ENCODE results near the gene AP3B1. TPM values are rescaled to one million over a fixed set of nuclear protein-coding genes. Genes with fewer than 3 reads are reported as not detected.

AP3B1 gene
- total and polyA plus RNA-seq, 2 experiments from 2014 or later = 32.1 to 46.3 TPM

DNA sequence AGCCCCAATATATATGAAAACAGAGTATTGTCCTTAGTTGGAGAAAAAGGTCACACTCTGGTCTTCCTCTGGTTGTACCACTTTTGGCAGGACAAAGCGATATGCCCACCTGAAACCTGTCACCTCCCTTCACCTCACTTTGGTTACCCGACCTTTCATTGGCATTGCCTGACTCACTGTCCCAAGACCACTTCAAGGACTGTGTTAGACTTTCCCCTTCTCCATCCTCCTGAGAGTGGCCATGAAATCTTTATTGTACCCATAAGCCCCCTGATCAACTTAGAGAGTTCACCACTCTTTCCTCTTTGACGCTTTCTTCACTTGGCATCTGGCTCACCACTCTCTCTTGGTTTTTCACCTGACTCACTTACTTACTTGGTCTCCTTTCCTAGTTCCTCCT is 32.4 kb upstream of the AP3B1 start (continued):
- TF ChIP-seq, protein P1, sequence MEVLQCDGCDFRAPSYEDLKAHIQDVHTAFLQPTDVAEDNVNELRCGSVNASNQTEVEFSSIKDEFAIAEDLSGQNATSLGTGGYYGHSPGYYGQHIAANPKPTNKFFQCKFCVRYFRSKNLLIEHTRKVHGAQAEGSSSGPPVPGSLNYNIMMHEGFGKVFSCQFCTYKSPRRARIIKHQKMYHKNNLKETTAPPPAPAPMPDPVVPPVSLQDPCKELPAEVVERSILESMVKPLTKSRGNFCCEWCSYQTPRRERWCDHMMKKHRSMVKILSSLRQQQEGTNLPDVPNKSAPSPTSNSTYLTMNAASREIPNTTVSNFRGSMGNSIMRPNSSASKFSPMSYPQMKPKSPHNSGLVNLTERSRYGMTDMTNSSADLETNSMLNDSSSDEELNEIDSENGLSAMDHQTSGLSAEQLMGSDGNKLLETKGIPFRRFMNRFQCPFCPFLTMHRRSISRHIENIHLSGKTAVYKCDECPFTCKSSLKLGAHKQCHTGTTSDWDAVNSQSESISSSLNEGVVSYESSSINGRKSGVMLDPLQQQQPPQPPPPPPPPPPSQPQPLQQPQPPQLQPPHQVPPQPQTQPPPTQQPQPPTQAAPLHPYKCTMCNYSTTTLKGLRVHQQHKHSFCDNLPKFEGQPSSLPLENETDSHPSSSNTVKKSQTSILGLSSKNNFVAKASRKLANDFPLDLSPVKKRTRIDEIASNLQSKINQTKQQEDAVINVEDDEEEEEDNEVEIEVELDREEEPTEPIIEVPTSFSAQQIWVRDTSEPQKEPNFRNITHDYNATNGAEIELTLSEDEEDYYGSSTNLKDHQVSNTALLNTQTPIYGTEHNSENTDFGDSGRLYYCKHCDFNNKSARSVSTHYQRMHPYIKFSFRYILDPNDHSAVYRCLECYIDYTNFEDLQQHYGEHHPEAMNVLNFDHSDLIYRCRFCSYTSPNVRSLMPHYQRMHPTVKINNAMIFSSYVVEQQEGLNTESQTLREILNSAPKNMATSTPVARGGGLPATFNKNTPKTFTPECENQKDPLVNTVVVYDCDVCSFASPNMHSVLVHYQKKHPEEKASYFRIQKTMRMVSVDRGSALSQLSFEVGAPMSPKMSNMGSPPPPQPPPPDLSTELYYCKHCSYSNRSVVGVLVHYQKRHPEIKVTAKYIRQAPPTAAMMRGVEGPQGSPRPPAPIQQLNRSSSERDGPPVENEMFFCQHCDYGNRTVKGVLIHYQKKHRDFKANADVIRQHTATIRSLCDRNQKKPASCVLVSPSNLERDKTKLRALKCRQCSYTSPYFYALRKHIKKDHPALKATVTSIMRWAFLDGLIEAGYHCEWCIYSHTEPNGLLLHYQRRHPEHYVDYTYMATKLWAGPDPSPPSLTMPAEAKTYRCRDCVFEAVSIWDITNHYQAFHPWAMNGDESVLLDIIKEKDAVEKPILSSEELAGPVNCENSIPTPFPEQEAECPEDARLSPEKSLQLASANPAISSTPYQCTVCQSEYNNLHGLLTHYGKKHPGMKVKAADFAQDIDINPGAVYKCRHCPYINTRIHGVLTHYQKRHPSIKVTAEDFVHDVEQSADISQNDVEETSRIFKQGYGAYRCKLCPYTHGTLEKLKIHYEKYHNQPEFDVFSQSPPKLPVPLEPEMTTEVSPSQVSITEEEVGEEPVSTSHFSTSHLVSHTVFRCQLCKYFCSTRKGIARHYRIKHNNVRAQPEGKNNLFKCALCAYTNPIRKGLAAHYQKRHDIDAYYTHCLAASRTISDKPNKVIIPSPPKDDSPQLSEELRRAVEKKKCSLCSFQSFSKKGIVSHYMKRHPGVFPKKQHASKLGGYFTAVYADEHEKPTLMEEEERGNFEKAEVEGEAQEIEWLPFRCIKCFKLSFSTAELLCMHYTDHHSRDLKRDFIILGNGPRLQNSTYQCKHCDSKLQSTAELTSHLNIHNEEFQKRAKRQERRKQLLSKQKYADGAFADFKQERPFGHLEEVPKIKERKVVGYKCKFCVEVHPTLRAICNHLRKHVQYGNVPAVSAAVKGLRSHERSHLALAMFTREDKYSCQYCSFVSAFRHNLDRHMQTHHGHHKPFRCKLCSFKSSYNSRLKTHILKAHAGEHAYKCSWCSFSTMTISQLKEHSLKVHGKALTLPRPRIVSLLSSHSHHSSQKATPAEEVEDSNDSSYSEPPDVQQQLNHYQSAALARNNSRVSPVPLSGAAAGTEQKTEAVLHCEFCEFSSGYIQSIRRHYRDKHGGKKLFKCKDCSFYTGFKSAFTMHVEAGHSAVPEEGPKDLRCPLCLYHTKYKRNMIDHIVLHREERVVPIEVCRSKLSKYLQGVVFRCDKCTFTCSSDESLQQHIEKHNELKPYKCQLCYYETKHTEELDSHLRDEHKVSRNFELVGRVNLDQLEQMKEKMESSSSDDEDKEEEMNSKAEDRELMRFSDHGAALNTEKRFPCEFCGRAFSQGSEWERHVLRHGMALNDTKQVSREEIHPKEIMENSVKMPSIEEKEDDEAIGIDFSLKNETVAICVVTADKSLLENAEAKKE (CRISPR knock-in tag; IDR thresholded peaks at IDR 0.05) = no peak
- TF ChIP-seq EZH2 (IDR thresholded peaks at IDR 0.05; ENCODE audit: low read depth, unreplicated experiment) (no peak), EZH2phosphoT487 (IDR thresholded peaks at IDR 0.05; ENCODE audit: unreplicated experiment) (no peak), STAT1 (IDR thresholded peaks at IDR 0.05; ENCODE audit: unreplicated experiment) (no peak), ZNF331 (CRISPR knock-in tag; IDR thresholded peaks at IDR 0.05; ENCODE audit: low read depth) (no peak), POLR2AphosphoS5 (IDR thresholded peaks at IDR 0.05; ENCODE audit: low read depth) (no peak)
- TF ChIP-seq, protein P2, sequence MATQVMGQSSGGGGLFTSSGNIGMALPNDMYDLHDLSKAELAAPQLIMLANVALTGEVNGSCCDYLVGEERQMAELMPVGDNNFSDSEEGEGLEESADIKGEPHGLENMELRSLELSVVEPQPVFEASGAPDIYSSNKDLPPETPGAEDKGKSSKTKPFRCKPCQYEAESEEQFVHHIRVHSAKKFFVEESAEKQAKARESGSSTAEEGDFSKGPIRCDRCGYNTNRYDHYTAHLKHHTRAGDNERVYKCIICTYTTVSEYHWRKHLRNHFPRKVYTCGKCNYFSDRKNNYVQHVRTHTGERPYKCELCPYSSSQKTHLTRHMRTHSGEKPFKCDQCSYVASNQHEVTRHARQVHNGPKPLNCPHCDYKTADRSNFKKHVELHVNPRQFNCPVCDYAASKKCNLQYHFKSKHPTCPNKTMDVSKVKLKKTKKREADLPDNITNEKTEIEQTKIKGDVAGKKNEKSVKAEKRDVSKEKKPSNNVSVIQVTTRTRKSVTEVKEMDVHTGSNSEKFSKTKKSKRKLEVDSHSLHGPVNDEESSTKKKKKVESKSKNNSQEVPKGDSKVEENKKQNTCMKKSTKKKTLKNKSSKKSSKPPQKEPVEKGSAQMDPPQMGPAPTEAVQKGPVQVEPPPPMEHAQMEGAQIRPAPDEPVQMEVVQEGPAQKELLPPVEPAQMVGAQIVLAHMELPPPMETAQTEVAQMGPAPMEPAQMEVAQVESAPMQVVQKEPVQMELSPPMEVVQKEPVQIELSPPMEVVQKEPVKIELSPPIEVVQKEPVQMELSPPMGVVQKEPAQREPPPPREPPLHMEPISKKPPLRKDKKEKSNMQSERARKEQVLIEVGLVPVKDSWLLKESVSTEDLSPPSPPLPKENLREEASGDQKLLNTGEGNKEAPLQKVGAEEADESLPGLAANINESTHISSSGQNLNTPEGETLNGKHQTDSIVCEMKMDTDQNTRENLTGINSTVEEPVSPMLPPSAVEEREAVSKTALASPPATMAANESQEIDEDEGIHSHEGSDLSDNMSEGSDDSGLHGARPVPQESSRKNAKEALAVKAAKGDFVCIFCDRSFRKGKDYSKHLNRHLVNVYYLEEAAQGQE (IDR thresholded peaks at IDR 0.05; ENCODE audit: unreplicated experiment) = no peak

Measured in GM23338 (cell line).